WERI-Rb-1 (cell line): Measurements from ENCODE around the gene GNG13.

Experiments used
- DNase-seq: peaks from one replicate; pipeline ENCODE4 v3.0.0-alpha.2; 2020
- H3K27ac ChIP-seq: fragments of 250-450 bp; sonication (Bioruptor Pico); 2 replicates; pipeline ENCODE4 v1.5.1; 2020; ENCODE audit warnings: mild to moderate bottlenecking, moderate library complexity
- H3K27me3 ChIP-seq: fragments of 250-450 bp; sonication (Bioruptor Pico); 2 replicates; pipeline ENCODE4 v1.5.1; 2021; ENCODE audit warnings: mild to moderate bottlenecking, low read depth, moderate library complexity; ENCODE audit not compliant: insufficient read depth, severe bottlenecking
- H3K36me3 ChIP-seq: fragments of 250-450 bp; sonication (Bioruptor Pico); 2 replicates; pipeline ENCODE4 v1.5.1; 2020; ENCODE audit warnings: mild to moderate bottlenecking, moderate library complexity
- H3K4me3 ChIP-seq: 2 replicates; pipeline ENCODE4 v1.5.1; 2011; ENCODE audit warnings: low read depth, mild to moderate bottlenecking, control low read depth, low read length
- H3K9me3 ChIP-seq: fragments of 250-450 bp; sonication (Bioruptor Pico); 2 replicates; pipeline ENCODE4 v1.5.1; 2021; ENCODE audit warnings: mild to moderate bottlenecking, moderate library complexity; ENCODE audit not compliant: severe bottlenecking
- CTCF ChIP-seq: IDR thresholded peaks from 2 replicates; pipeline ENCODE4 v1.5.1; 2011; ENCODE audit warnings: low read depth, mild to moderate bottlenecking, control low read depth, inconsistent platforms, low read length

GNG13 gene

GRCh38 chr16:751152-752006, 49.2 kb downstream of the GNG13 start:
- Histone ChIP-seq H3K27me3 (no peaks in the 10 kb centered on the region), H3K9me3 (no peaks in the 10 kb centered on the region), H3K27ac (peak overlapping the region; percentile 83), H3K36me3 (no peaks in the 10 kb centered on the region), H3K4me3 (peak overlapping the region; percentile 50)
- TF ChIP-seq CTCF, result no peak
- peak; percentile 83 for DNase-seq

GRCh38 chr16:750485-750884, 50.0 kb downstream of the GNG13 start:
- no peaks in the 10 kb centered on the region for H3K36me3 ChIP-seq
- H3K27me3 ChIP-seq, result no peaks in the 10 kb centered on the region
- H3K27ac ChIP-seq, result no peak overlapping the region; the same call in 1 of the 2 replicates
- TF ChIP-seq CTCF, result no peak
- H3K9me3 ChIP-seq, result no peaks in the 10 kb centered on the region
- no peak for DNase-seq
- no peak overlapping the region for H3K4me3 ChIP-seq

- Histone ChIP-seq H3K36me3 (no peaks in the 10 kb centered on the region), H3K27ac (no peak overlapping the region), H3K9me3 (no peaks in the 10 kb centered on the region), H3K4me3 (no peak overlapping the region), H3K27me3 (no peaks in the 10 kb centered on the region)
- no peak for TF ChIP-seq CTCF
- no peak for DNase-seq
Measured at GRCh38 chr16:749010-749409, 51.5 kb downstream of the GNG13 start.
